Glutamatergic neuron (in vitro differentiated cells): ENCODE measurements around the gene NRXN3. TPM values are rescaled to one million over a fixed set of nuclear protein-coding genes. Genes with fewer than 3 reads are reported as not detected.
"Not testable (repeated sequence)": the region's sequence is repeated elsewhere in the genome, so short reads cannot be mapped to it uniquely, and the experiment has no call there.

Experiments
- DNase-seq: peaks from one replicate; pipeline ENCODE4 v3.0.0; 2022
- H3K27ac Mint-ChIP-seq: one replicate; pipeline ENCODE4 v1.8.0; 2020; ENCODE audit warnings: mild to moderate bottlenecking, mixed read lengths, inconsistent platforms; ENCODE audit not compliant: unreplicated experiment
- H3K27me3 Mint-ChIP-seq: one replicate; pipeline ENCODE4 v1.8.0; 2020; ENCODE audit warnings: mild to moderate bottlenecking, moderate library complexity, mixed read lengths, inconsistent platforms; ENCODE audit not compliant: unreplicated experiment
- H3K36me3 Mint-ChIP-seq: one replicate; pipeline ENCODE4 v1.8.0; 2020; ENCODE audit warnings: mild to moderate bottlenecking, mixed read lengths, inconsistent platforms; ENCODE audit not compliant: unreplicated experiment
- H3K4me1 Mint-ChIP-seq: one replicate; pipeline ENCODE4 v1.8.0; 2020; ENCODE audit warnings: mild to moderate bottlenecking, low read depth, mixed read lengths, inconsistent platforms; ENCODE audit not compliant: unreplicated experiment
- H3K4me3 Mint-ChIP-seq: one replicate; pipeline ENCODE4 v1.8.0; 2020; ENCODE audit warnings: mild to moderate bottlenecking, mixed read lengths, inconsistent platforms; ENCODE audit not compliant: unreplicated experiment
- H3K9me3 Mint-ChIP-seq: one replicate; pipeline ENCODE4 v1.8.0; 2020; ENCODE audit warnings: mild to moderate bottlenecking, moderate library complexity, mixed read lengths, inconsistent platforms; ENCODE audit not compliant: unreplicated experiment
- CTCF ChIP-seq: fragments of 200-600 bp; sonication (generic); IDR thresholded peaks from one replicate; pipeline ENCODE4 v1.5.0; 2021; ENCODE audit not compliant: partially characterized antibody, unreplicated experiment
- total RNA-seq: library from RNA; stranded (reverse); fragmentation: NEBNext Ultra II Directional; extraction: Animal tissue kit (Norgen Biotek cat#: 25700); gene quantifications from one replicate; pipeline ENCODE4 v1.2.1, GENCODE V29; 2021; ENCODE audit not compliant: unreplicated experiment

Gene NRXN3
- total RNA-seq, 1 donor from 2014 or later: 1.2 TPM

DNA sequence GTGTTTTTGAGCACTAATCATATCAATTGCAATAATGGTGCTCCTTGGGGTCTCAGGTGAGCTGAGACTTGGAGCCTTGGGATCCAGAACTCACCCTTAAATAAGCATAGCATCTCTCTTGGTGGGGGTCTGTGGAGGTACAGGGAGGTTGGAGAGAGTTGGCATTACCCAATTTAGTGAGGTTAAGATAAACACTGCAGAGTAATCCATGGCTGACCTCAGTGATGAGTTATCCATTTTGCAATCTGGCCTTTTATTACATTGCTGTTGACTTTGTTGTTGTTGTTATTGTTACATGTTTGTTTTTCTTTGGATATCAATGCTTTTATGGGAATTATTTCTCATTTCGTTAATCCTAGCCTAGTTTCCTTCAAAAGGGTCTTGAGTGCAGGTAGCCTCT, 373.3 kb downstream of the NRXN3 start:
- DNase-seq: no peak
- TF ChIP-seq CTCF: no peak
- H3K4me1 Mint-ChIP-seq: no peaks in the 10 kb centered on the region

DNA sequence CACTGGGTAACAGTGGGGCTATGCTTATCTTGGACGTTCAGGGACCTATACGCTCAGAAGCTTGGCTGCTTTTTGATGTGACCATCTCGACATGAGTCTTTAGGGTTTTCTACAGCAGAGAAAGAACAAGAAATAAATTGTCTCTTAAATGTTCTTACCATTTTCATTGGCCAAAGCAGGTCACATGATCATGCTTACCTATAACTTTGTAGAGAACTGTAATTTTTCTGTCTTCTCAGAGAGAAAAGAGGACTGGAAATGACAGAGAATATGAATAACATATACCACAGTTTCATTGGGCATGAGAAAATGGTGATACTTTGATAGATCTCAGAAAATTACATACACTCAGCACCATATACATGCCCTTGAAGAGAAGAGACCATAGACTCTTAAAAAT, 390.9 kb downstream of the NRXN3 start:
- Mint-ChIP-seq H3K9me3 (no peaks in the 10 kb centered on the region), H3K4me1 (no peaks in the 10 kb centered on the region), H3K27ac (no peak overlapping the region), H3K27me3 (no peaks in the 10 kb centered on the region), H3K4me3 (no peak overlapping the region), H3K36me3 (no peaks in the 10 kb centered on the region)
- no peak for TF ChIP-seq CTCF
- no peak for DNase-seq

More for the DNA sequence above, 373.3 kb downstream of the NRXN3 start:
- no peaks in the 10 kb centered on the region for H3K9me3 Mint-ChIP-seq
- no peak overlapping the region for H3K27ac Mint-ChIP-seq
- no peak overlapping the region for H3K4me3 Mint-ChIP-seq
- H3K36me3 Mint-ChIP-seq: peaks cover 6% of the 10 kb centered on the region
- H3K27me3 Mint-ChIP-seq: peaks cover 2% of the 10 kb centered on the region

GRCh38 chr14:78566026-78566858, 396.1 kb downstream of the NRXN3 start:
- Mint-ChIP-seq H3K27me3 (peaks cover 3% of the 10 kb centered on the region), H3K4me3 (peak overlapping the region; percentile 64), H3K9me3 (no peaks in the 10 kb centered on the region), H3K27ac (no peak overlapping the region), H3K4me1 (no peaks in the 10 kb centered on the region), H3K36me3 (no peaks in the 10 kb centered on the region)
- TF ChIP-seq CTCF: peak; percentile 78
- DNase-seq: peak; percentile 91

DNA sequence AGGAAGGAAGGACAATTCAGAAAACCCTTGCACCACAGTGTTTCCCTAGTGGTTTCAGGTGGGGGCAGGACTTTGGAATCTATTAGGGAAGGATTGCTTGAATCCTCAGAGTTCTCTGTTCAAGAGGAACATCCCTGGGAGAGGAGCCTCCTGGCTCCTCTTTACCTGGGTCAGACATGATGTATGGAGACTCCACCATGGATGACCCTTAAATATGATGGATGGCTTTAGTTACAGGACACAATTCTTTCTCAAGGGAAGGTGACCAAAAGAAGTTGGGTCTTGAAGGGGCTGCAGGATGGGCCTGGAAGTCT, 396.6 kb downstream of the NRXN3 start:
- Mint-ChIP-seq H3K36me3 (no peaks in the 10 kb centered on the region), H3K27ac (no peak overlapping the region), H3K4me1 (no peaks in the 10 kb centered on the region), H3K27me3 (peaks cover 3% of the 10 kb centered on the region), H3K4me3 (no peak overlapping the region), H3K9me3 (no peaks in the 10 kb centered on the region)
- TF ChIP-seq CTCF: peak; percentile 6
- DNase-seq: no peak

GRCh38 chr14:78567343-78567742, 397.2 kb downstream of the NRXN3 start:
- Mint-ChIP-seq H3K36me3 (no peaks in the 10 kb centered on the region), H3K9me3 (no peaks in the 10 kb centered on the region), H3K4me1 (no peaks in the 10 kb centered on the region), H3K27ac (no peak overlapping the region), H3K4me3 (no peak overlapping the region), H3K27me3 (peaks cover 3% of the 10 kb centered on the region)
- DNase-seq: no peak
- TF ChIP-seq CTCF: no peak

GRCh38 chr14:78573736-78574135, 403.6 kb downstream of the NRXN3 start:
- not testable (repeated sequence) for H3K27me3 Mint-ChIP-seq, H3K27ac Mint-ChIP-seq, H3K4me3 Mint-ChIP-seq, H3K4me1 Mint-ChIP-seq, DNase-seq
- Mint-ChIP-seq H3K9me3 (peaks cover 12% of the 10 kb centered on the region), H3K36me3 (peaks cover 10% of the 10 kb centered on the region)
